Fibroblast of skin of back (primary cell): ENCODE results near the gene MGAT5. TPM values are rescaled to one million over a fixed set of nuclear protein-coding genes. Genes with fewer than 3 reads are reported as not detected.

Experiments used
- DNase-seq: peaks from one replicate; pipeline ENCODE4 v3.0.0-alpha.2; 2013
- polyA plus RNA-seq, 2 experiments: library from polyadenylated mRNA; unstranded; fragments of 120-200 nt; gene quantifications; one replicate each; pipeline ENCODE4 v1.2.1, GENCODE V29; 2013; ENCODE audit not compliant: insufficient read length in 2 of 2

The MGAT5 gene, protein sequence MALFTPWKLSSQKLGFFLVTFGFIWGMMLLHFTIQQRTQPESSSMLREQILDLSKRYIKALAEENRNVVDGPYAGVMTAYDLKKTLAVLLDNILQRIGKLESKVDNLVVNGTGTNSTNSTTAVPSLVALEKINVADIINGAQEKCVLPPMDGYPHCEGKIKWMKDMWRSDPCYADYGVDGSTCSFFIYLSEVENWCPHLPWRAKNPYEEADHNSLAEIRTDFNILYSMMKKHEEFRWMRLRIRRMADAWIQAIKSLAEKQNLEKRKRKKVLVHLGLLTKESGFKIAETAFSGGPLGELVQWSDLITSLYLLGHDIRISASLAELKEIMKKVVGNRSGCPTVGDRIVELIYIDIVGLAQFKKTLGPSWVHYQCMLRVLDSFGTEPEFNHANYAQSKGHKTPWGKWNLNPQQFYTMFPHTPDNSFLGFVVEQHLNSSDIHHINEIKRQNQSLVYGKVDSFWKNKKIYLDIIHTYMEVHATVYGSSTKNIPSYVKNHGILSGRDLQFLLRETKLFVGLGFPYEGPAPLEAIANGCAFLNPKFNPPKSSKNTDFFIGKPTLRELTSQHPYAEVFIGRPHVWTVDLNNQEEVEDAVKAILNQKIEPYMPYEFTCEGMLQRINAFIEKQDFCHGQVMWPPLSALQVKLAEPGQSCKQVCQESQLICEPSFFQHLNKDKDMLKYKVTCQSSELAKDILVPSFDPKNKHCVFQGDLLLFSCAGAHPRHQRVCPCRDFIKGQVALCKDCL
- polyA plus RNA-seq (2013, experiment 1 of 2; ENCODE audit: insufficient read length) = 30.4 TPM
- polyA plus RNA-seq (2013, experiment 2 of 2; ENCODE audit: insufficient read length) = 33.0 TPM

DNA sequence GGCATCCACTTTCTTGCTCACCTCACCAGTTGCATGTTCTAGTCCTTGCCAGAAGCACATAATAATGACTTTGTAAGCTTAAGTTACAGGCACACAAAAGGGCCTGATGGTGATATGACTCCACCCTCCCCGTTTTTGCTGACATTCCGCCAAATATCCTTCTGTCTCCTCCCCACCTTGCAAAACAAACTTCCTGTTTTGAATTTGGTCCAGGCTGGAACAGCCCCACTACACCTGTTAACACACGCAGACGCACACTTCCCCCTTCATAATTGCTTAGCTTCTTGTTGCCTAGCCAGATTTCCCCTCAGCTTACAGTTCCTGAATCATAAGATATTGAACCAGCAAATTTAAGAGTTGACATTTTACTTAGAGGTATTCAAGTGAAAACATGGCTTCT is at the start of gene MGAT5:
Gene MGAT5, plus strand, starts transcription at position 269 of the 400 bp plus-strand sequence. CDS start 332 bp downstream, outside the sequence.
- no peak for DNase-seq

- DNase-seq = no peak
These were observed 48.8 kb upstream of the MGAT5 start for GRCh38 chr2:134205087-134205486.

- DNase-seq = no peak
These were observed 47.8 kb upstream of the MGAT5 start for GRCh38 chr2:134206031-134206430.

DNA sequence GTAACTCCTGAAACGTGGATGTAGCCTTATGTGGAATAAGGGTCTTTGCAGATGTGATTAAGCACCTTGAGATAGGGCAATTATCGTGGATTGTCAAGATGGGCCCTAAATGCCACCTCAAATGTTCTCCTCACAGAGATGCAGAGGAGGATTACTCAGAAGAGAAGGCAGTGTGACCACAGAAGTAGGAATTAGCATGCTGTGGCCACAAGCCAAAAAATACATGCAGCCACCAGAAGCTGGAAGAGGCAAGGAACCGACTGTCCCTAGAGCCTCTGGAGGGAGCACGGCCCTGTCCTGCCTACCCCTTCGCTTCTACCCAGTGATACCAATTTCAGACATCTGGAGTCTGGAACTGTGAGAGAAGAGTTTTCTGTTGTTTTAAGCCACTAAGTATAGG is 47.3 kb upstream of the MGAT5 start:
- peak; percentile 95 for DNase-seq

DNA sequence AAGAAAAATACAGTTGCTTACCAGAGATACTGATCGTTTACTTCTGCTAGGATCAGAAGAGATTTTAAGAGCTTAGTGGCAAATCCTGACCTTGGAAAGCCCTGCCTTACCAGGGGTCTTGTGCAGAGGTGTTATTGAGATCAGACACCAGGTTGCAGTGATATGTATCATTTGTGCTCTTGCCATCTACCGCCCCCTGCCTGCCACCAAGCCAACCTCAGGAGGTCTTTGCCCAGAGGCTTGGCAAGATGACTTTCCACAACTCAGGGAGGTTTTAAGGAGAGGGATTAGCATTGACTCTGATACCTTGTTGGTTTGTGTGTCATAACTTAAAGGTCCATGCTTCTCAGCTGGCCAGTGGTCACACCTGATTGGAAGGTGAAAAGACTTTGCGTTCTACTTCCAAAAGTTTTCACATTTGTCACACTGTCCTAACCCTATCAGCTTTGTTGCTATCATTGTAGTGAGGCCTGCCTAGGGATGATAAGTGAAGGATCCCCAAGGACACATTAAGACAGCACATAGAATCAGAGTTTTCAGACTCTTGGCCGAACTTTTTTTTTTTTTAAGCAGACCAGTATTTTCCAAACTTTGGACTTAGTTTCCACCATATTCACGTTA is 46.2 kb upstream of the MGAT5 start:
- DNase-seq = peak; percentile 50

DNA sequence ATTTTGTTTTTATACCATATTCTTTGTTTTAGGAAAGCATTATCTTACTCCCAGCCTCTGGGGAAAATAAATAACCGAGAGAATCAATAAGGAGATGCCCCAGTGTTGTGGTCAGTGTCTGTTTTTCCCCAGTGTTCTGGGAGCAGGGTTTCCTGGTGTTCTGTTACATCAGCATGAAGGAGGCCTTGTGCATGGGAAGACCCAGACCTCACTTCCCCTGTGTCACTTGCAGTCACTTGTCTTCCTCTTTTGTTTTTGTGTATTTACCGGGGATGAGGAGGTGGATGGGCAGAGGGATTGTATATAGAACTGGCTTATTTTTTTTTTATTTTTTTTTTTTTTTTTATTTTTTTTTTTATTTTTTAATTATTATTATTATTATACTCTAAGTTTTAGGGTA is 45.0 kb upstream of the MGAT5 start:
- DNase-seq = no peak

DNA sequence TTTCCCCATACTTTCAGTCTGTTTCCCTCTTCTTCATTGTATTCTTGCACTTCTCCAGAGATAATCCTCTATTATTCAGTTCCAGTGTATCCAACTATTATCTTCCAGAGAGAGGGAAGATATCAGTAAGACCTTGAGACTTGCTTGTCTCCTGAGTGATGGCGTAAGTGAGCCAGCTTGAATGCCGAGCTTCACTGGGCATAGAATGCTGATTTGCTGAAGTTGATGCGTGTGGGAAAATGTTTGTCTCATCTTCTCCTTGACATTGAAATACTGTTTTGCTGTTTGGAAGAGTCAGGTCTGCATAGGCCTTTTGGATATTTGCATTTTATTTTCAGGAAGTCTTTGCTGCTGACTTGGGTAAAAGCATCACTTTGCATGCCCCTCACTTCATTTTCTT is 41.1 kb upstream of the MGAT5 start:
- DNase-seq = no peak

GRCh38 chr2:134216152-134216829 is 37.6 kb upstream of the MGAT5 start:
- DNase-seq = no peak

DNA sequence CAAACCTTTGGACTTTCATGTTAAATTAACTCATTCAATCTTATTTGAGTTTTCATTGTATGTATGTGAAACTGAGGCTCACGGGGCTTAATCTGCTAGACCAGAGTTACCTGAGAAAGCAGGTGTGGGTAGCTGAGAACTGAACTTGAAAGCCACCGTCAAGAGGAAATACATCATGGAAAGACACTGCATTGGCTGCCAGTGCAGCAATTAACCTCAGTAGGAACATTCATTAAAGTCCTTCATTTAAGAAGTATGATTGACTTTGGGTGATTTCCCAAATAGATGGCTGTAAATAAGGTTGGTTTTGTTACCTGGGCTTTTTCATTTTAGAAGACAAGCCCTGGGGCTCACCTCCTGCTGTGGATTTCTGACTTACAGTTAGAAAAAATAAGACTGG is 36.5 kb upstream of the MGAT5 start:
- DNase-seq = no peak

DNA sequence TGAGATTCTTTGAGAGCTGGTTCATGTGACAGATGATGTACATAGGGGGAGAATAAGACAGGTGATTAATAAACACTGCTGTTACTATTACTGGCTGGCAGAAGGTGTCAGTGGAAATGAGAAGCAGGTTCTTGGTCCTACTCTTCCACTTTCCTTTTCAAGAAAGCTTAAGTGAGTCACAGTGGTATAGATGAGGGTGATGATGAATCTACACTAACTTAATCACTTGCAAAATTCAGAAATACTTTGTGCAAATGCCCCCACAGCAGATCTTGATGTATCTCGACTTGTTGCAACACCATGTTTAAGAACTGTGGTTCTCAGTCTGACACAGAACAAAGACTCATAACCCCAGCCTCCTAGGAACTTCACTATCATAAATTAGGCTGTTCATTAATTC is 35.9 kb upstream of the MGAT5 start:
- DNase-seq = no peak

- DNase-seq = no peak
These were observed 35.5 kb upstream of the MGAT5 start for GRCh38 chr2:134218414-134218813.

DNA sequence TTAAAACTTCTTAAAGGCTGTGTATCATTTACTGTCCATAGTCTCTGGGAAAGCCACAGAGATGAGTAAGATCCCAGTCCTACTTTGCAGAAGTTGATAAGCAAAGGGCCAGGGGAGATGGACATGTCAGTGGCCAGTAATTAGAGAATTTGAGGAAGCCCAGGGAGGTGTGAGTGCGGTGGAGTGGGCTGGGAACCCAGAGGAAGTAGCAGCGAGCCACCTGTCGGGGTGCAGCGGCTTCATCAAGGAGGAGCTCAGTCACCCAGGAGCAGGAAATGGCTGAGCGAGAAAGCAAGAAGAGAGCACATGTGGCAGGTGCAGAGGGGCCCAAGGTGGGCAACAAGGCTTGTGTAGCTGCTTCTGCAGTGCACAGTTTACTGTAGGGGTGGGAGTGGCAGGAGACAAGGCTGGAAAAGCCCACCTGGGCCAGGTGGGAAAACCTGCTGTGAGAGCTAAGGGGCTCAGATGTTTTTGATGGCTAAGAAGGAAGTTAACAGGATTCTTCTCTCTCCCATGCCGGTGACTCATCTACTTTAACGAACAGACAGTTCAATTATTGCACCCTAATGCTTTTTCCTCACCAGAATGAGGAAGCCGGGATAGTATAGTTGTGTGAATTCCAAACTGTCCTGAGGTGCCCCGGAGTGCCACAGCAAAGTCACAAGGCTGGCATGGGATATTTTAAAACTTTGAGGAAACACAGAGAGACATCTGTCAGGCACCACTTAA is 34.8 kb upstream of the MGAT5 start:
- no peak for DNase-seq

- DNase-seq = no peak
These were observed 33.4 kb upstream of the MGAT5 start for GRCh38 chr2:134220344-134220974.

DNA sequence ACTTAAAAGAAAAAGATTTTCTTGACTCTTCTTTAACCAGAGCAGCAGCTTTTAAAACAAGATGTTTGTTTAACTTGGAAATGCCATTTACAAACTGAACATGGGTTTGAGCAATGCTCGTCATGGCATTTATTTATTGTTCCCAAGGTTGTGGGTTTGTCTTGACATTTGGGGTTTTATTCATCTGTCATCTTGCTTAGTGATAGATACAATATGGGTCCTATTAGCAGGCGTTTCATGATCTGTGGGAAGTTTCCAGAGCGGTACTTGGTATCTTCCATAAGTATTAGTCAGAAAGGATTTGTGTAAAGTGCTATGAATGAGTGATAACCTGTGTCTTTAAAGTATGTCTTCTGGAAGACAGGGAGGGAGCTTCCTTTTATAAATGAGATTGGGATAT is 29.9 kb upstream of the MGAT5 start:
- no peak for DNase-seq

- no peak for DNase-seq
These were observed 28.7 kb upstream of the MGAT5 start for GRCh38 chr2:134225173-134225572.

- no peak for DNase-seq
These were observed 28.0 kb upstream of the MGAT5 start for GRCh38 chr2:134225841-134226240.

- no peak for DNase-seq
These were observed 27.3 kb upstream of the MGAT5 start for GRCh38 chr2:134226601-134227000.

DNA sequence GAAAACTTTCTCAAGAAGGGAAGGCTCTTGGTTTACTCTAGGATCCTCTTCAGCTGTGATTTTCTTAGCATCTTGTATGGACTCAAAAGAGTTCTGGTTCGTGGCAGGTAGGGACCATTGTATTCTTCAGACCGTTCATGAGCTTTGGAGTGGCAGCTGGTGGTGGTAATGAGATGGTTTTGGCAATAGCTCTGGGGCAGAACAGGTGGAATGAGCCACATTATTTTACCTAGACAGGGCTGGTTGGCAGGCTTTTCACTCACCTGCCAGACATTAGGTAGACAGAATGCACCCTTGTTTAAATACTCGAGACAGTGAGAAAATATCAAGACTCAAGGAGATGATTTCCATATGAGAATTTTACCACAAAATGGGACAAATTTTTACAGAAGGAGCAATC is 26.2 kb upstream of the MGAT5 start:
- DNase-seq = no peak

DNA sequence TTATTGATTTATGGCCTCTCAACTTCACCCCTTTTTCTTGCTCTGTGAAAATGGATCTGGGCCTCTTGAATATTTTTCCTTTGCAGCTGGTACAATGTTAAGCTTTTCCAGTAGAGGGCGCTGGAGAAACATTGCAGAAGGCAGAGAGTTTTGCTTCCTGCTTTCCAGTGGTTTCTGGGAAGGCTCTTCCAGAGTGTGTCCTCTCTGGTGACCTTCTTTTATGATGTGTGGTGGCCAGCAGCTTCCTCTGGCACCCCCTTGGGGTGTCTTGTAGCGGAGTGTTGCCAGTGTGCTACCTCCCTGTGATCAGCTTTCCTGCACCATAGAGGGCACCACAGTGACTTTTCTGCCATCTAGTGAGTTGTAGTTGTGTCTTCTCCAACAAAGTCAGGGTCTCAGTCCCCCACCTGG is 25.4 kb upstream of the MGAT5 start:
- DNase-seq = no peak

DNA sequence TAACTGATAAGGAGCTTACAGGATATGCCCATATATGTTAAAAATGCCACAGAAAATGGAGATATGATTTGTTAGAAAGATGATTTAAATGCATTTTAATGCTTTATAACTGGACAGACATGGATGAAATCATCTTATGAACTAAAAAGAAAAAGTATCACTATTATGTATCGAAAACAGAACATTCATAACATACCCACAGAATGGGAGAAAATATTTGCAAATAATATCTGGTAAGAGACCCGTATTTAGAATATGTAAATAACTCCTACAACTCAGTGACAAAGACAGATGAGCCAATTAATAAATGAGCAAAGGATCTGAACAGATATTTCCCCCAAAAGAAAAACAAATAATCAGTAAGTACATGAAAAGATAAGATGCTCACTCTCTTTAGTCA is 24.3 kb upstream of the MGAT5 start:
- no peak for DNase-seq

DNA sequence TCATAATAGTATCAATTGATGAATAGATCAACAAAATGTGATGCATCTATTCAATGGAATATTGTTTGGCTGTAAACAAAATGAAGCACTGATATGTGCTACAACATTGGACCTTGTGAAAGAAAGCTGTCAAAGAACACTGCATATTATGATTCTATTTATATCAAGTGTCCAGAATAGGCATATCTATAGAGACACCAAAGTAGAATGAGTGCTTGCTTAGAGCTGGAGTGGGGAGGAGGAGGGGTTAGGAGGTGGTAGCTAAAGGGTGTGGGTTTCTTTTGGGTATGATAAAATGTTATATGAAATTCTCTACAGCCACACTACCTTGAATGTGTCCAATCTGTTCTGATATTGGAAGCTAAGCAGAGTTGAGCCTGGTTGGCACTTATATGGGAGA is 23.0 kb upstream of the MGAT5 start:
- no peak for DNase-seq
